K562 (cell line): ENCODE measurements around the gene GPRIN1. TPM values are rescaled to one million over a fixed set of nuclear protein-coding genes. Genes with fewer than 3 reads are reported as not detected.

Experiments used
- ATAC-seq: fragments of 200-7000 bp; cut with Tn5 transposase; 3 replicates; pipeline ENCODE4 v1.9.1; 2020; ENCODE audit warnings: moderate library complexity
- BruUV-seq: library from RNA; stranded (reverse); fragments of 400-500 nt; replicated peaks from 2 replicates; lab custom pipeline; 2021; lab: Mats Ljungman, UMichigan
- CTCF ChIA-PET: fragments of 300-600 bp; formaldehyde crosslinking; extraction: SDS; loops from one replicate; lab custom pipeline; 2021; ENCODE audit warnings: low intra/inter-chr PET ratio; lab: Yijun Ruan, JAX
- POLR2A ChIA-PET: fragments of 300-600, 350-650 bp; sonication (Branson Sonifier 250); formaldehyde crosslinking; extraction: SDS; loops from one replicate; lab custom pipeline; 2021; ENCODE audit warnings: antibody characterized with exemption, inconsistent platforms; lab: Yijun Ruan, JAX
- DNase-seq, 4 experiments: peaks; one replicate each; pipeline versions ENCODE4 v3.0.0 to v3.0.0-alpha.2; 2011 to 2018; ENCODE audit warnings: low spot score in 3 of 4, mixed read lengths in 3 of 4; ENCODE audit errors: extremely low read depth in 1 of 4
- FAIRE-seq: peaks from 2 replicates; lab custom pipeline; 2011; peaks lifted over from hg19 to GRCh38; lab: Jason Lieb, UNC
- H2AFZ ChIP-seq: 2 replicates; pipeline ENCODE4 v1.6.0; 2011; ENCODE audit warnings: low read depth, low read length, control low read depth, inconsistent platforms
- H3K27ac ChIP-seq: fragments of 200-600 bp; 3 replicates; pipeline ENCODE4 v1.8.0; 2011; ENCODE audit warnings: low read depth, mild to moderate bottlenecking, control low read depth, inconsistent platforms, low read length, moderate library complexity, mixed read lengths; ENCODE audit errors: extremely low read depth
- H3K27me3 ChIP-seq, 2 experiments: fragments of 300-600 bp in 1 of 2; 2 replicates in 1 of 2; 3 replicates in 1 of 2; pipeline versions ENCODE4 v1.6.0 to v1.8.0; 2011; ENCODE audit warnings: inconsistent platforms in 2 of 2, low read length in 2 of 2, mild to moderate bottlenecking in 1 of 2, mixed read lengths in 1 of 2, moderate library complexity in 1 of 2; ENCODE audit not compliant: control insufficient read depth in 2 of 2, insufficient read depth in 2 of 2
- H3K36me3 ChIP-seq: fragments of 300-600 bp; 3 replicates; pipeline ENCODE4 v1.8.0; 2011; ENCODE audit warnings: mild to moderate bottlenecking, low read length, inconsistent platforms; ENCODE audit not compliant: control insufficient read depth, insufficient read depth
- H3K4me1 ChIP-seq, 2 experiments: fragments of 200-600 bp in 1 of 2; replicated peaks in 1 of 2; 2 replicates in 1 of 2; 3 replicates in 1 of 2; pipeline versions ENCODE4 v1.5.1 to v1.8.0; 2011; ENCODE audit warnings: inconsistent platforms in 2 of 2, low read length in 2 of 2, mild to moderate bottlenecking in 1 of 2, mixed read lengths in 1 of 2, moderate library complexity in 1 of 2; ENCODE audit not compliant: control insufficient read depth in 2 of 2, insufficient read depth in 2 of 2
- H3K4me2 ChIP-seq: 2 replicates; pipeline ENCODE4 v1.6.1; 2011; ENCODE audit warnings: low read length, control low read depth, inconsistent platforms, mixed read lengths; ENCODE audit not compliant: insufficient read depth
- H3K4me3 ChIP-seq: fragments of 200-600 bp; sonication (generic), shearing (Covaris generic); 2 replicates; pipeline ENCODE4 v1.5.1; 2016; ENCODE audit warnings: control low read depth, inconsistent platforms
- H3K79me2 ChIP-seq: fragments of 200-600 bp; 3 replicates; pipeline ENCODE4 v1.8.0; 2011; ENCODE audit warnings: low read length, inconsistent platforms; ENCODE audit not compliant: control insufficient read depth, insufficient read depth
- H3K9ac ChIP-seq, 2 experiments: 2 replicates each; pipeline versions ENCODE4 v1.6.0 to v1.6.1; 2011; ENCODE audit warnings: low read depth in 2 of 2, low read length in 2 of 2, control low read depth in 1 of 2, inconsistent platforms in 1 of 2, mild to moderate bottlenecking in 1 of 2, mixed read lengths in 1 of 2; ENCODE audit not compliant: insufficient read depth in 1 of 2
- H3K9me1 ChIP-seq: one replicate; pipeline ENCODE4 v1.6.0; 2011; ENCODE audit warnings: inconsistent platforms, mild to moderate bottlenecking, low read length, moderate library complexity; ENCODE audit not compliant: control insufficient read depth, insufficient read depth
- H3K9me3 ChIP-seq: replicated peaks from 2 replicates; pipeline ENCODE4 v1.5.1; 2011; ENCODE audit warnings: low read depth, low read length, inconsistent platforms; ENCODE audit not compliant: control insufficient read depth, insufficient read depth
- H4K20me1 ChIP-seq: replicated peaks from 2 replicates; pipeline ENCODE4 v1.6.1; 2011; ENCODE audit warnings: low read length, inconsistent platforms, mixed read lengths; ENCODE audit not compliant: control insufficient read depth, insufficient read depth
- BRF1 ChIP-seq: IDR thresholded peaks from 3 replicates; pipeline ENCODE4 v1.6.1; 2011; ENCODE audit warnings: borderline replicate concordance, mild to moderate bottlenecking; ENCODE audit not compliant: insufficient read length; ENCODE audit errors: extremely low read depth
- CBX1 ChIP-seq: sonication (generic); IDR thresholded peaks from 2 replicates; pipeline ENCODE4 v1.6.1; 2016; ENCODE audit warnings: antibody characterized with exemption, low read depth, mild to moderate bottlenecking
- CBX5 ChIP-seq: IDR thresholded peaks from 2 replicates; pipeline ENCODE4 v1.6.1; 2014; ENCODE audit warnings: low read depth, borderline replicate concordance
- CC2D1A ChIP-seq: fragments of 450-650 bp; IDR thresholded peaks from 2 replicates; pipeline ENCODE4 v1.6.1; 2017; ENCODE audit warnings: mild to moderate bottlenecking
- HDAC6 ChIP-seq: IDR thresholded peaks from 2 replicates; pipeline ENCODE4 v1.6.1; 2012; ENCODE audit warnings: low read depth, mild to moderate bottlenecking, control low read depth, inconsistent platforms, low read length, moderate library complexity
- NR2C2 ChIP-seq, 2 experiments: fragments of 200-800 bp in 1 of 2; sonication (Bioruptor generic) in 1 of 2; sonication (generic) in 1 of 2; formaldehyde crosslinking in 1 of 2; IDR thresholded peaks; 2 replicates each; pipeline versions ENCODE4 v1.6.1 to v1.8.0; 2016 to 2022; ENCODE audit warnings: mild to moderate bottlenecking in 1 of 2, missing compliant biosample characterization in 1 of 2, missing genetic modification characterization in 1 of 2, missing genetic modification reagents in 1 of 2
- PCBP2 ChIP-seq: fragments of 200-400 bp; formaldehyde crosslinking; IDR thresholded peaks from 2 replicates; pipeline ENCODE4 v1.6.1; 2018; ENCODE audit warnings: low read length, low read depth, mild to moderate bottlenecking, moderate library complexity; ENCODE audit not compliant: poor library complexity, severe bottlenecking
- PHB2 ChIP-seq: fragments of 450-650 bp; IDR thresholded peaks from 2 replicates; pipeline ENCODE4 v1.6.1; 2017; ENCODE audit warnings: low read depth
- RAD51 ChIP-seq: fragments of 450-650 bp; IDR thresholded peaks from 2 replicates; pipeline ENCODE4 v1.7.1; 2016; ENCODE audit warnings: low read depth, mild to moderate bottlenecking, borderline replicate concordance
- SAFB ChIP-seq: fragments of 200-400 bp; formaldehyde crosslinking; IDR thresholded peaks from 2 replicates; pipeline ENCODE4 v1.6.1; 2017; ENCODE audit warnings: low read depth, low read length, borderline replicate concordance
- STAT5A ChIP-seq: IDR thresholded peaks from 2 replicates; pipeline ENCODE4 v1.6.1; 2012; ENCODE audit warnings: low read length, inconsistent platforms, borderline replicate concordance
- TAL1 ChIP-seq: fragments of 450-650 bp; IDR thresholded peaks from 2 replicates; pipeline ENCODE4 v1.6.1; 2016; ENCODE audit warnings: mild to moderate bottlenecking
- WGBS: fragments of 100-300 bp; shearing (Covaris generic); methylation state at CpG from one replicate; pipeline ENCODE4 v1.1.6; 2016; ENCODE audit warnings: low coverage, mixed read lengths; ENCODE audit not compliant: insufficient coverage; ENCODE audit errors: missing lambda C conversion rate; 5-methylcytosine and 5-hydroxymethylcytosine counted together
- in situ Hi-C: fragments of 300-500 bp; cut with MboI; formaldehyde crosslinking; loops from 4 replicates; pipeline ENCODE4 v1.15.0; 2018; ENCODE audit warnings: inconsistent platforms, mixed read lengths
- intact Hi-C: fragments of 100-400 bp; cut with micrococcal nuclease; formaldehyde crosslinking; loops from 2 replicates; pipeline ENCODE4 v1.14.2; 2022
- polyA plus RNA-seq, 8 experiments: library from polyadenylated mRNA; depleted of rRNA in 4 of 8; stranded (reverse) in 5 of 8; unstranded in 3 of 8; fragments of >200 nt; fragmentation: Nextera tagmentation in 2 of 8; fragmentation: Illumina TruSeq in 1 of 8; extraction: Ambion mirVana in 2 of 8; extraction: Trizol in 1 of 8; gene quantifications; 2 replicates each; pipeline versions ENCODE4 v1.2.1 to v1.2.3, GENCODE V29; 2011 to 2014; ENCODE audit warnings: inconsistent platforms in 1 of 8, missing spikeins in 1 of 8
- total RNA-seq, 7 experiments: library from RNA; depleted of rRNA in 6 of 7; stranded (reverse); fragments of >200 nt in 6 of 7; fragmentation: Illumina TruSeq in 2 of 7; extraction: Trizol in 2 of 7; gene quantifications; 2 replicates each; pipeline versions ENCODE4 v1.2.1 to v1.2.3, GENCODE V29; 2011 to 2021; ENCODE audit warnings: low replicate concordance in 1 of 7
- TF ChIP-seq, protein P1 (sequence below): sonication (generic); formaldehyde crosslinking; IDR thresholded peaks from 2 replicates; pipeline ENCODE4 v1.8.0; 2022; ENCODE audit warnings: mild to moderate bottlenecking, missing genetic modification reagents
- TF ChIP-seq, protein P2 (sequence below): sonication (generic); formaldehyde crosslinking; IDR thresholded peaks from 2 replicates; pipeline ENCODE4 v1.8.1; 2022; ENCODE audit warnings: missing genetic modification reagents
- TF ChIP-seq, protein P3 (sequence below): sonication (generic); formaldehyde crosslinking; IDR thresholded peaks from 2 replicates; pipeline ENCODE4 v1.8.0; 2022; ENCODE audit warnings: missing genetic modification reagents, mild to moderate bottlenecking, borderline replicate concordance
- TF ChIP-seq, protein P4 (sequence below), 2 experiments: fragments of 450-650 bp; conservative IDR thresholded peaks; 2 replicates each; pipeline ENCODE4 v1.6.1; 2017; ENCODE audit warnings: mild to moderate bottlenecking in 2 of 2, moderate library complexity in 2 of 2
- TF ChIP-seq, protein P5 (sequence below): fragments of 250-450 bp; sonication (Bioruptor Pico); IDR thresholded peaks from 2 replicates; pipeline ENCODE4 v1.4.0; 2020

Gene GPRIN1
- total and polyA plus RNA-seq, 9 of the 15 experiments (the other 6 are each of a cell fraction or from before 2014, with no cell fraction given) = 0.15 to 11.6 (median 4.4) TPM

DNA sequence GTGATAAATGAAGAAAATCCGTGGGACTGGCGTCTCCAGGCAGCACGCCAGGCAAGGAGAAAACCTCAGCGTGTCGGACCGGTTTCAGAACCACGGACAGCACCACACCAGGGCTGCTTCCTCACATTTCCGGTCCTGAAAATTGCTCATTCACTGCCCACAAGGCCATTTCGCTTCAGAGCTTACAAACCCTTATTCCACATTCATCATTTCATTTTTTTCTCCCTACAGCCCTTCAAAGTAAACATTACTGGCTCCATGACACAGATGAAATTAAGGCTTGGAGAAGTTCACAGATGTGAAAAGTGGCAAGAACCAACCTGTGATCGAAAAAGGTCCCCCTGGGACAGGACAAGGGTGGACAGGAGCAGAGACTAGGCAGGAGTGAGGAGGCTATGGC is 1.5 kb upstream of the GPRIN1 start:
- WGBS = 9% methylated on average over 10 of the region's 10 CpGs
- H3K4me1 ChIP-seq = peaks cover 14 to 21% of the 10 kb centered on the region in 2 experiments; a peak in 4 of 5 replicates
- H3K9me1 ChIP-seq = peaks cover 9% of the 10 kb centered on the region
- intact Hi-C loops (loop anchor here (2.0 kb wide), 1 partner anchor 37 kb away; no protein-coding TSS in a partner anchor), in situ Hi-C loops (no loop called here)
- H4K20me1 ChIP-seq = peaks cover 27% of the 10 kb centered on the region
- peaks cover 2% of the 10 kb centered on the region; the same call in 1 of the 3 replicates for H3K79me2 ChIP-seq
- peaks cover 3% of the 10 kb centered on the region; the same call in 2 of the 3 replicates for H3K36me3 ChIP-seq
- H3K4me3 ChIP-seq = no peak overlapping the region
- POLR2A ChIA-PET = no interaction called here
- H3K9me3 ChIP-seq = no peaks in the 10 kb centered on the region
- peaks cover 7 to 18% of the 10 kb centered on the region in 2 experiments for H3K27me3 ChIP-seq
- no peak overlapping the region for H3K4me2 ChIP-seq
- no peak overlapping the region for H3K27ac ChIP-seq
- FAIRE-seq (peak; percentile 95), ATAC-seq (peak; percentile 34), DNase-seq (peak; percentile 64 to 89 (median 68))
- H3K9ac ChIP-seq = no peak overlapping the region; a peak in 1 of 4 replicates
- BruUV-seq = no TSS peak
- CTCF ChIA-PET = interaction anchor here (1.0 kb wide), 1 partner anchor 195 kb away, joined by 4 read pairs; the partner anchor contains the start of gene CLTB
- H2AFZ ChIP-seq = no peak overlapping the region
- TF ChIP-seq HDAC6 (no peak), BRF1 (no peak), PCBP2 (no peak), PHB2 (no peak), SAFB (no peak), CC2D1A (no peak), STAT5A (no peak), RAD51 (no peak), CBX5 (no peak), CBX1 (no peak), NR2C2 (CRISPR knock-in tag; IDR thresholded peaks at IDR 0.05) (peak; percentile 63; the same call in 1 of the 2 replicates), NR2C2 (tag; IDR thresholded peaks at IDR 0.05) (no peak), TAL1 (no peak)
- TF ChIP-seq, protein P1, sequence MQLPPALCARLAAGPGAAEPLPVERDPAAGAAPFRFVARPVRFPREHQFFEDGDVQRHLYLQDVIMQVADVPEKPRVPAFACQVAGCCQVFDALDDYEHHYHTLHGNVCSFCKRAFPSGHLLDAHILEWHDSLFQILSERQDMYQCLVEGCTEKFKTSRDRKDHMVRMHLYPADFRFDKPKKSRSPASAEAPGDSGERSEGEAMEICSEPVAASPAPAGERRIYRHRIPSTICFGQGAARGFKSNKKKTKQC (CRISPR knock-in tag) = peak; percentile 83
- TF ChIP-seq, protein P2, sequence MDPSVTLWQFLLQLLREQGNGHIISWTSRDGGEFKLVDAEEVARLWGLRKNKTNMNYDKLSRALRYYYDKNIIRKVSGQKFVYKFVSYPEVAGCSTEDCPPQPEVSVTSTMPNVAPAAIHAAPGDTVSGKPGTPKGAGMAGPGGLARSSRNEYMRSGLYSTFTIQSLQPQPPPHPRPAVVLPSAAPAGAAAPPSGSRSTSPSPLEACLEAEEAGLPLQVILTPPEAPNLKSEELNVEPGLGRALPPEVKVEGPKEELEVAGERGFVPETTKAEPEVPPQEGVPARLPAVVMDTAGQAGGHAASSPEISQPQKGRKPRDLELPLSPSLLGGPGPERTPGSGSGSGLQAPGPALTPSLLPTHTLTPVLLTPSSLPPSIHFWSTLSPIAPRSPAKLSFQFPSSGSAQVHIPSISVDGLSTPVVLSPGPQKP (CRISPR knock-in tag) = no peak
- TF ChIP-seq, protein P3, sequence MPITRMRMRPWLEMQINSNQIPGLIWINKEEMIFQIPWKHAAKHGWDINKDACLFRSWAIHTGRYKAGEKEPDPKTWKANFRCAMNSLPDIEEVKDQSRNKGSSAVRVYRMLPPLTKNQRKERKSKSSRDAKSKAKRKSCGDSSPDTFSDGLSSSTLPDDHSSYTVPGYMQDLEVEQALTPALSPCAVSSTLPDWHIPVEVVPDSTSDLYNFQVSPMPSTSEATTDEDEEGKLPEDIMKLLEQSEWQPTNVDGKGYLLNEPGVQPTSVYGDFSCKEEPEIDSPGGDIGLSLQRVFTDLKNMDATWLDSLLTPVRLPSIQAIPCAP (CRISPR knock-in tag) = no peak
- TF ChIP-seq, protein P4, sequence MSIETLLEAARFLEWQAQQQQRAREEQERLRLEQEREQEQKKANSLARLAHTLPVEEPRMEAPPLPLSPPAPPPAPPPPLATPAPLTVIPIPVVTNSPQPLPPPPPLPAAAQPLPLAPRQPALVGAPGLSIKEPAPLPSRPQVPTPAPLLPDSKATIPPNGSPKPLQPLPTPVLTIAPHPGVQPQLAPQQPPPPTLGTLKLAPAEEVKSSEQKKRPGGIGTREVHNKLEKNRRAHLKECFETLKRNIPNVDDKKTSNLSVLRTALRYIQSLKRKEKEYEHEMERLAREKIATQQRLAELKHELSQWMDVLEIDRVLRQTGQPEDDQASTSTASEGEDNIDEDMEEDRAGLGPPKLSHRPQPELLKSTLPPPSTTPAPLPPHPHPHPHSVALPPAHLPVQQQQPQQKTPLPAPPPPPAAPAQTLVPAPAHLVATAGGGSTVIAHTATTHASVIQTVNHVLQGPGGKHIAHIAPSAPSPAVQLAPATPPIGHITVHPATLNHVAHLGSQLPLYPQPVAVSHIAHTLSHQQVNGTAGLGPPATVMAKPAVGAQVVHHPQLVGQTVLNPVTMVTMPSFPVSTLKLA (conservative IDR thresholded peaks at IDR 0.05) = peak in 1 of 2 experiments; percentile 79; a peak in 3 of 4 replicates
- TF ChIP-seq, protein P5, sequence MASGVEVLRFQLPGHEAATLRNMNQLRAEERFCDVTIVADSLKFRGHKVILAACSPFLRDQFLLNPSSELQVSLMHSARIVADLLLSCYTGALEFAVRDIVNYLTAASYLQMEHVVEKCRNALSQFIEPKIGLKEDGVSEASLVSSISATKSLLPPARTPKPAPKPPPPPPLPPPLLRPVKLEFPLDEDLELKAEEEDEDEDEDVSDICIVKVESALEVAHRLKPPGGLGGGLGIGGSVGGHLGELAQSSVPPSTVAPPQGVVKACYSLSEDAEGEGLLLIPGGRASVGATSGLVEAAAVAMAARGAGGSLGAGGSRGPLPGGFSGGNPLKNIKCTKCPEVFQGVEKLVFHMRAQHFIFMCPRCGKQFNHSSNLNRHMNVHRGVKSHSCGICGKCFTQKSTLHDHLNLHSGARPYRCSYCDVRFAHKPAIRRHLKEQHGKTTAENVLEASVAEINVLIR (CRISPR knock-in tag) = no peak
